Panc1 (cell line): Measurements from ENCODE around the gene ARPC1B. TPM values are rescaled to one million over a fixed set of nuclear protein-coding genes. Genes with fewer than 3 reads are reported as not detected.

Experiments used
- ATAC-seq: fragments of 200-7000 bp; cut with Tn5 transposase; 2 replicates; pipeline ENCODE4 v1.9.1; 2020; ENCODE audit warnings: mild to moderate bottlenecking, moderate library complexity
- BruUV-seq: library from RNA; stranded (reverse); fragments of 400-500 nt; replicated peaks from 2 replicates; lab custom pipeline; 2021; lab: Mats Ljungman, UMichigan
- CTCF ChIA-PET: fragments of 300-600 bp; sonication (Branson Sonifier 250); formaldehyde crosslinking; loops from one replicate; lab custom pipeline; 2022; ENCODE audit warnings: antibody characterized with exemption; lab: Charles Lee
- POLR2A ChIA-PET: fragments of 300-600 bp; sonication (Branson Sonifier 250); formaldehyde crosslinking; loops from one replicate; lab custom pipeline; 2022; ENCODE audit warnings: antibody characterized with exemption; lab: Charles Lee
- DNase-seq: peaks from one replicate; pipeline ENCODE4 v3.0.0-alpha.2; 2010; ENCODE audit warnings: low read depth, low spot score
- H3K27ac ChIP-seq: 2 replicates; pipeline ENCODE4 v1.5.1; 2011; ENCODE audit warnings: mild to moderate bottlenecking, low read length, inconsistent platforms
- H3K27me3 ChIP-seq: fragments of 200-500 bp; sonication (Bioruptor generic); 2 replicates; pipeline ENCODE4 v1.6.0; 2014; ENCODE audit warnings: low read length, inconsistent platforms; ENCODE audit not compliant: control insufficient read depth, insufficient read depth
- H3K36me3 ChIP-seq: fragments of 200-500 bp; sonication (Bioruptor generic); 2 replicates; pipeline ENCODE4 v1.5.1; 2014; ENCODE audit warnings: inconsistent platforms, mild to moderate bottlenecking, low read length, moderate library complexity; ENCODE audit not compliant: control insufficient read depth, insufficient read depth
- H3K4me1 ChIP-seq: 2 replicates; pipeline ENCODE4 v1.5.1; 2011; ENCODE audit warnings: inconsistent platforms, mild to moderate bottlenecking, low read length, moderate library complexity; ENCODE audit not compliant: control insufficient read depth, insufficient read depth
- H3K4me3 ChIP-seq, 2 experiments: 2 replicates each; pipeline ENCODE4 v1.5.1; 2011 to 2012; ENCODE audit warnings: low read depth in 2 of 2, low read length in 2 of 2, mild to moderate bottlenecking in 2 of 2, inconsistent platforms in 1 of 2, moderate library complexity in 1 of 2
- H3K9me3 ChIP-seq: fragments of 200-500 bp; sonication (Bioruptor generic); 2 replicates; pipeline ENCODE4 v1.5.1; 2014; ENCODE audit warnings: low read depth, mild to moderate bottlenecking, inconsistent platforms, low read length, moderate library complexity; ENCODE audit not compliant: control insufficient read depth, insufficient read depth
- CTCF ChIP-seq: fragments of 450-650 bp; IDR thresholded peaks from 2 replicates; pipeline ENCODE4 v1.5.1; 2017; ENCODE audit warnings: mild to moderate bottlenecking
- POLR2AphosphoS5 ChIP-seq: IDR thresholded peaks from 2 replicates; pipeline ENCODE4 v1.6.1; 2012; ENCODE audit warnings: mild to moderate bottlenecking, low read depth, low read length, moderate library complexity
- SIN3A ChIP-seq: IDR thresholded peaks from 2 replicates; pipeline ENCODE4 v1.6.1; 2012; ENCODE audit warnings: low read depth, mild to moderate bottlenecking, low read length, moderate library complexity, borderline replicate concordance; ENCODE audit not compliant: insufficient read depth
- TCF7L2 ChIP-seq: IDR thresholded peaks from 2 replicates; pipeline ENCODE4 v1.6.1; 2011; ENCODE audit warnings: mild to moderate bottlenecking, low read depth, low read length, inconsistent platforms
- in situ Hi-C: cut with HindIII; loops from 2 replicates; pipeline ENCODE4 v1.10.0; 2016; ENCODE audit warnings: low sequenced_read_pairs, low pct_unique_long_range_greater_than_20kb
- intact Hi-C: fragments of 100-400 bp; cut with micrococcal nuclease; formaldehyde crosslinking; loops from one replicate; pipeline ENCODE4 v1.10.0; 2022; ENCODE audit not compliant: unreplicated experiment
- total RNA-seq: library from RNA; stranded (reverse); gene quantifications from one replicate; pipeline ENCODE4 v1.2.1, GENCODE V29; 2021; ENCODE audit not compliant: unreplicated experiment
- TF ChIP-seq, protein P1 (sequence below), 2 experiments: IDR thresholded peaks; 2 replicates each; pipeline ENCODE4 v1.6.1; 2011 to 2012; ENCODE audit warnings: low read depth in 2 of 2, control low read depth in 1 of 2, low read length in 1 of 2, mild to moderate bottlenecking in 1 of 2, moderate library complexity in 1 of 2; ENCODE audit not compliant: insufficient read depth in 1 of 2

ARPC1B gene
- total RNA-seq, 1 experiment from 2014 or later, result 266 TPM

- BruUV-seq, result TSS peak; percentile 98
- H3K4me3 ChIP-seq, result no peak overlapping the region
- ChIA-PET CTCF (no interaction called here), POLR2A (no interaction called here)
- in situ Hi-C loops (no loop called here), intact Hi-C loops (no loop called here)
- ATAC-seq, result peak; percentile 24; the same call in 1 of the 2 replicates
- H3K36me3 ChIP-seq, result peaks cover 3% of the 10 kb centered on the region; the same call in 1 of the 2 replicates
- no peaks in the 10 kb centered on the region for H3K9me3 ChIP-seq
- DNase-seq, result no peak
- H3K27ac ChIP-seq, result peak overlapping the region; percentile 48; the same call in 1 of the 2 replicates
- peaks cover 59% of the 10 kb centered on the region for H3K4me1 ChIP-seq
- no peaks in the 10 kb centered on the region for H3K27me3 ChIP-seq
- TF ChIP-seq, protein P1, sequence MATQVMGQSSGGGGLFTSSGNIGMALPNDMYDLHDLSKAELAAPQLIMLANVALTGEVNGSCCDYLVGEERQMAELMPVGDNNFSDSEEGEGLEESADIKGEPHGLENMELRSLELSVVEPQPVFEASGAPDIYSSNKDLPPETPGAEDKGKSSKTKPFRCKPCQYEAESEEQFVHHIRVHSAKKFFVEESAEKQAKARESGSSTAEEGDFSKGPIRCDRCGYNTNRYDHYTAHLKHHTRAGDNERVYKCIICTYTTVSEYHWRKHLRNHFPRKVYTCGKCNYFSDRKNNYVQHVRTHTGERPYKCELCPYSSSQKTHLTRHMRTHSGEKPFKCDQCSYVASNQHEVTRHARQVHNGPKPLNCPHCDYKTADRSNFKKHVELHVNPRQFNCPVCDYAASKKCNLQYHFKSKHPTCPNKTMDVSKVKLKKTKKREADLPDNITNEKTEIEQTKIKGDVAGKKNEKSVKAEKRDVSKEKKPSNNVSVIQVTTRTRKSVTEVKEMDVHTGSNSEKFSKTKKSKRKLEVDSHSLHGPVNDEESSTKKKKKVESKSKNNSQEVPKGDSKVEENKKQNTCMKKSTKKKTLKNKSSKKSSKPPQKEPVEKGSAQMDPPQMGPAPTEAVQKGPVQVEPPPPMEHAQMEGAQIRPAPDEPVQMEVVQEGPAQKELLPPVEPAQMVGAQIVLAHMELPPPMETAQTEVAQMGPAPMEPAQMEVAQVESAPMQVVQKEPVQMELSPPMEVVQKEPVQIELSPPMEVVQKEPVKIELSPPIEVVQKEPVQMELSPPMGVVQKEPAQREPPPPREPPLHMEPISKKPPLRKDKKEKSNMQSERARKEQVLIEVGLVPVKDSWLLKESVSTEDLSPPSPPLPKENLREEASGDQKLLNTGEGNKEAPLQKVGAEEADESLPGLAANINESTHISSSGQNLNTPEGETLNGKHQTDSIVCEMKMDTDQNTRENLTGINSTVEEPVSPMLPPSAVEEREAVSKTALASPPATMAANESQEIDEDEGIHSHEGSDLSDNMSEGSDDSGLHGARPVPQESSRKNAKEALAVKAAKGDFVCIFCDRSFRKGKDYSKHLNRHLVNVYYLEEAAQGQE (IDR thresholded peaks at IDR 0.05; ENCODE audit: insufficient read depth in 1 of 2, low read depth in 2 of 2, low read length in 1 of 2), result no peak
- TF ChIP-seq SIN3A, result no peak
- TF ChIP-seq POLR2AphosphoS5, result no peak
- no peak for TF ChIP-seq TCF7L2
- TF ChIP-seq CTCF, result no peak
Observed at GRCh38 chr7:99395616-99396327, 21.2 kb downstream of the ARPC1B start.

GRCh38 chr7:99396418-99397296 is 22.1 kb downstream of the ARPC1B start:
- CTCF ChIA-PET, result no interaction called here
- no peak for DNase-seq
- Histone ChIP-seq H3K4me1 (peaks cover 59% of the 10 kb centered on the region), H3K9me3 (no peaks in the 10 kb centered on the region), H3K27ac (peak overlapping the region; percentile 78), H3K36me3 (peaks cover 6% of the 10 kb centered on the region; the same call in 1 of the 2 replicates), H3K4me3 (no peak overlapping the region), H3K27me3 (no peaks in the 10 kb centered on the region)
- POLR2A ChIA-PET, result no interaction called here
- ATAC-seq, result peak; percentile 3; the same call in 1 of the 2 replicates
- intact Hi-C loops (no loop called here), in situ Hi-C loops (no loop called here)
- no TSS peak for BruUV-seq
- TF ChIP-seq SIN3A (no peak), POLR2AphosphoS5 (0 out of 2 replicates have a peak, but pooled peaks have one; percentile 16)
